ENCODE measurements around the gene CERKL. TPM values are rescaled to one million over a fixed set of nuclear protein-coding genes. Genes with fewer than 3 reads are reported as not detected.

Gene CERKL
- total RNA-seq, 1 donor from 2014 or later, result not detected

GRCh38 chr2:181553244-181553643 lies 103.7 kb downstream of the CERKL start:
- no peaks in the 10 kb centered on the region for H3K36me3 Mint-ChIP-seq
- no peaks in the 10 kb centered on the region for H3K9me3 ChIP-seq (ENCODE audit: low read depth)
- no peak overlapping the region for H2AFZ ChIP-seq (replicated peaks)
- H3K9ac ChIP-seq, result no peak overlapping the region
- no peak overlapping the region for H3K4me3 ChIP-seq
- H3K27me3 Mint-ChIP-seq (ENCODE audit: insufficient read depth, low read depth), result peaks cover 2% of the 10 kb centered on the region
- no peaks in the 10 kb centered on the region for H3K4me1 ChIP-seq
- no peaks in the 10 kb centered on the region for H3K79me2 ChIP-seq (ENCODE audit: low read depth)
- H3K4me1 Mint-ChIP-seq, result peaks cover 10% of the 10 kb centered on the region
- no peaks in the 10 kb centered on the region for H3F3A ChIP-seq (ENCODE audit: low read depth)
- H3K4me3 Mint-ChIP-seq, result no peak overlapping the region
- no peak for DNase-seq (ENCODE audit: low spot score)
- no peak overlapping the region for H3K4me2 ChIP-seq
- no peaks in the 10 kb centered on the region for H3K36me3 ChIP-seq
- no peaks in the 10 kb centered on the region for H3K9me3 Mint-ChIP-seq
- H3K27ac ChIP-seq, result no peak overlapping the region
- H3K27ac Mint-ChIP-seq, result no peak overlapping the region
- no peaks in the 10 kb centered on the region for H4K20me1 ChIP-seq (ENCODE audit: low read depth)
- no peak for TF ChIP-seq EZH2 (IDR thresholded peaks at IDR 0.05)
- no peak for TF ChIP-seq EZH2phosphoT487 (IDR thresholded peaks at IDR 0.05)
- no peak for TF ChIP-seq CTCF (IDR thresholded peaks at IDR 0.05)
- no peaks in the 10 kb centered on the region for H3K27me3 ChIP-seq

DNA sequence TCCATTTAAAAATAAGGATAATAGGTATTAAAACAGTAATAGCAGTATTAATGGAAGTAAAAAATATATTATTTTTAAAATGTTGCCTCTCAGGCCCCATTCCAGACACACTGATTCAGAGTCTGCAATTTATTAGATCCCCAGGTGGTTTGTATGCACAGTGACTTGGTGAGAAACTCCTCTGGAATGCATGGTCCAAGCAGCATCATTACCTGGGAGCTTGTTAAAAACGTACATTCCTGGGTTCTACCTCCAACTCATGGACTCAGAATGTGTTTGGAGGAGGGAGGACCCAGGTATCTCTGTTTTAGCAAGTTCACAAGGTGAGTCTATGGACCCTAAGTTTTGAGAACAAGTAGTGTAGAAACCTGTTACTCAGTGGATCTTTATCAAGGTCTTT lies 104.1 kb downstream of the CERKL start:
- no peaks in the 10 kb centered on the region for H3K36me3 ChIP-seq

GRCh38 chr2:181546086-181546485 lies 110.8 kb downstream of the CERKL start:
- no peak for TF ChIP-seq EZH2phosphoT487 (IDR thresholded peaks at IDR 0.05)
- Histone ChIP-seq H3K9ac (no peak overlapping the region), H3K4me2 (no peak overlapping the region), H3F3A (ENCODE audit: low read depth) (no peaks in the 10 kb centered on the region), H3K27me3 (no peaks in the 10 kb centered on the region), H3K27ac (no peak overlapping the region), H3K79me2 (ENCODE audit: low read depth) (no peaks in the 10 kb centered on the region), H3K9me3 (ENCODE audit: low read depth) (no peaks in the 10 kb centered on the region), H4K20me1 (ENCODE audit: low read depth) (no peaks in the 10 kb centered on the region), H3K36me3 (no peaks in the 10 kb centered on the region), H2AFZ (replicated peaks) (no peak overlapping the region), H3K4me3 (no peak overlapping the region), H3K4me1 (no peaks in the 10 kb centered on the region)
- H3K4me1 Mint-ChIP-seq, result no peaks in the 10 kb centered on the region
- no peaks in the 10 kb centered on the region for H3K9me3 Mint-ChIP-seq
- H3K27ac Mint-ChIP-seq, result no peak overlapping the region
- no peak for DNase-seq (ENCODE audit: low spot score)
- H3K27me3 Mint-ChIP-seq (ENCODE audit: insufficient read depth, low read depth), result no peaks in the 10 kb centered on the region
- H3K36me3 Mint-ChIP-seq, result no peaks in the 10 kb centered on the region
- H3K4me3 Mint-ChIP-seq, result no peak overlapping the region

More for the DNA sequence above, 104.1 kb downstream of the CERKL start:
- Histone ChIP-seq H3K9ac (no peak overlapping the region), H3K4me1 (no peaks in the 10 kb centered on the region), H3K27ac (no peak overlapping the region), H3K79me2 (ENCODE audit: low read depth) (no peaks in the 10 kb centered on the region), H4K20me1 (ENCODE audit: low read depth) (no peaks in the 10 kb centered on the region), H3K27me3 (no peaks in the 10 kb centered on the region), H3K4me3 (no peak overlapping the region), H2AFZ (replicated peaks) (no peak overlapping the region), H3K4me2 (no peak overlapping the region), H3K9me3 (ENCODE audit: low read depth) (no peaks in the 10 kb centered on the region), H3F3A (ENCODE audit: low read depth) (no peaks in the 10 kb centered on the region)
- Mint-ChIP-seq H3K4me3 (no peak overlapping the region), H3K4me1 (peaks cover 10% of the 10 kb centered on the region), H3K36me3 (no peaks in the 10 kb centered on the region), H3K27me3 (ENCODE audit: insufficient read depth, low read depth) (peaks cover 2% of the 10 kb centered on the region), H3K9me3 (no peaks in the 10 kb centered on the region), H3K27ac (no peak overlapping the region)
- TF ChIP-seq EZH2 (IDR thresholded peaks at IDR 0.05) (no peak), EZH2phosphoT487 (IDR thresholded peaks at IDR 0.05) (no peak), CTCF (IDR thresholded peaks at IDR 0.05) (no peak)
- DNase-seq (ENCODE audit: low spot score), result no peak

DNA sequence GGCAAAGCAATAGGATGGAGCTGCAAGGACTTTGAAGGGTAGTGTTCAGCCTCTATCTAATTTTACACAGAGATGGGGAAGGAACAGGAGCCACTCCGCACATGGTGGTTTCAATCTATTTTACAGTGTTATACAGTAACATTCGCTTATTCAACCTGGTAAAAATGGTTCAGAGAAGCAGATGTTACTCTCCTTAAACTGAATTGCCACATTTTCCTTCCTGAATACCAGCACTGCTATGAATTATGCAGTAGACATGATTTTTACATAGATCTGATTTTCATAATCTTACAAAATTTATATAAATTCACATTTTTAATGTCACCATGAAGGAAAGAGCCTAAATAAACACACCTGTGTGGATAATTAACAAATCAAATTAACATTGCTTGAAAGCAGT lies 114.7 kb downstream of the CERKL start:
- Mint-ChIP-seq H3K9me3 (no peaks in the 10 kb centered on the region), H3K27me3 (ENCODE audit: insufficient read depth, low read depth) (no peaks in the 10 kb centered on the region), H3K4me1 (no peaks in the 10 kb centered on the region), H3K27ac (no peak overlapping the region), H3K4me3 (no peak overlapping the region), H3K36me3 (peaks cover 2% of the 10 kb centered on the region)
- no peak overlapping the region for H3K27ac ChIP-seq
- DNase-seq (ENCODE audit: low spot score), result no peak
- H3K9ac ChIP-seq, result no peak overlapping the region
- H3K36me3 ChIP-seq, result no peaks in the 10 kb centered on the region
- H3F3A ChIP-seq (ENCODE audit: low read depth), result no peaks in the 10 kb centered on the region
- H2AFZ ChIP-seq (replicated peaks), result no peak overlapping the region
- no peak overlapping the region for H3K4me3 ChIP-seq
- no peaks in the 10 kb centered on the region for H4K20me1 ChIP-seq (ENCODE audit: low read depth)
- no peak overlapping the region for H3K4me2 ChIP-seq
- H3K9me3 ChIP-seq (ENCODE audit: low read depth), result no peaks in the 10 kb centered on the region
- TF ChIP-seq EZH2phosphoT487 (IDR thresholded peaks at IDR 0.05) (no peak), CTCF (IDR thresholded peaks at IDR 0.05) (no peak), EZH2 (IDR thresholded peaks at IDR 0.05) (no peak)
- H3K27me3 ChIP-seq, result no peaks in the 10 kb centered on the region
- no peaks in the 10 kb centered on the region for H3K4me1 ChIP-seq
- H3K79me2 ChIP-seq (ENCODE audit: low read depth), result no peaks in the 10 kb centered on the region
